H1 (cell line): ENCODE results near the gene NAA16. TPM values are rescaled to one million over a fixed set of nuclear protein-coding genes. Genes with fewer than 3 reads are reported as not detected.

Experiments used
- CHD1 ChIP-seq: IDR thresholded peaks from 2 replicates; pipeline ENCODE4 v1.6.1; 2012; ENCODE audit warnings: low read depth, low read length, improper control_type of control experiment
- polyA plus RNA-seq, 7 experiments: library from polyadenylated mRNA; depleted of rRNA in 3 of 7; stranded (reverse) in 5 of 7; unstranded in 2 of 7; fragments of >200 nt in 5 of 7; fragments of 200-250 nt in 2 of 7; gene quantifications; 1 replicate in 5 of 7; 2 replicates in 1 of 7; 4 replicates in 1 of 7; pipeline versions ENCODE4 v1.2.1 to v1.2.3, GENCODE V29; 2011 to 2013; ENCODE audit warnings: missing spikeins in 2 of 7, mixed read lengths in 2 of 7
- total RNA-seq: library from RNA; stranded (reverse); fragmentation: NEBNext Ultra II Directional; extraction: Animal tissue kit (Norgen Biotek cat#: 25700); gene quantifications from 2 replicates; pipeline ENCODE4 v1.2.1, GENCODE V29; 2021

Gene NAA16
- total and polyA plus RNA-seq, 2 of the 8 experiments (the other 6 are each of a cell fraction or from before 2014, with no cell fraction given), result 11.4 to 40.0 TPM

- TF ChIP-seq CHD1, result no peak
Measured at GRCh38 chr13:41315443-41316047, 4.5 kb downstream of the NAA16 start (continued).
